GM12878 (cell line): ENCODE data around the gene TGM2. TPM values are rescaled to one million over a fixed set of nuclear protein-coding genes. Genes with fewer than 3 reads are reported as not detected.
A peak's percentile ranks its signal among the peaks of the same experiment; 100 is the strongest.

Experiments
- ATF2 ChIP-seq: IDR thresholded peaks from 2 replicates; pipeline ENCODE4 v1.6.1; 2012; ENCODE audit warnings: low read length, inconsistent platforms
- FOXM1 ChIP-seq: IDR thresholded peaks from 2 replicates; pipeline ENCODE4 v1.6.1; 2012; ENCODE audit warnings: low read depth, mild to moderate bottlenecking, inconsistent platforms, low read length, moderate library complexity
- GABPA ChIP-seq: IDR thresholded peaks from 2 replicates; pipeline ENCODE4 v1.6.1; 2014; ENCODE audit warnings: antibody characterized with exemption, low read depth, mild to moderate bottlenecking, inconsistent platforms
- IKZF1 ChIP-seq: fragments of 450-650 bp; conservative IDR thresholded peaks from 2 replicates; pipeline ENCODE4 v1.6.1; 2017; ENCODE audit warnings: antibody characterized with exemption, mild to moderate bottlenecking
- IKZF2 ChIP-seq, 2 experiments: fragments of 450-650 bp; IDR thresholded peaks; 2 replicates each; pipeline ENCODE4 v1.6.1; 2017; ENCODE audit warnings: mild to moderate bottlenecking in 2 of 2, moderate library complexity in 2 of 2
- MLLT1 ChIP-seq: fragments of 450-650 bp; IDR thresholded peaks from 2 replicates; pipeline ENCODE4 v1.6.1; 2016; ENCODE audit warnings: mild to moderate bottlenecking
- MTA3 ChIP-seq: IDR thresholded peaks from 2 replicates; pipeline ENCODE4 v1.6.1; 2012; ENCODE audit warnings: low read length, inconsistent platforms, borderline replicate concordance
- MXI1 ChIP-seq: fragments of 150-350 bp; IDR thresholded peaks from 2 replicates; pipeline ENCODE4 v1.6.1; 2011; ENCODE audit warnings: low read depth, mild to moderate bottlenecking, inconsistent platforms, low read length, improper control_type of control experiment
- NBN ChIP-seq: fragments of 450-650 bp; IDR thresholded peaks from 2 replicates; pipeline ENCODE4 v1.6.1; 2016
- NFXL1 ChIP-seq: fragments of 450-650 bp; IDR thresholded peaks from 2 replicates; pipeline ENCODE4 v1.6.1; 2017; ENCODE audit warnings: antibody characterized with exemption, mild to moderate bottlenecking, borderline replicate concordance
- POLR2AphosphoS5 ChIP-seq: IDR thresholded peaks from 2 replicates; pipeline ENCODE4 v1.6.1; 2011; ENCODE audit warnings: mild to moderate bottlenecking, low read length, inconsistent platforms
- POU2F2 ChIP-seq: IDR thresholded peaks from 3 replicates; pipeline ENCODE4 v1.6.1; 2011; ENCODE audit warnings: low read depth, mild to moderate bottlenecking, low read length, borderline replicate concordance
- SKIL ChIP-seq: fragments of 450-650 bp; IDR thresholded peaks from 2 replicates; pipeline ENCODE4 v1.6.1; 2017; ENCODE audit warnings: mild to moderate bottlenecking, low read depth, inconsistent platforms; ENCODE audit not compliant: poor library complexity, severe bottlenecking
- TCF3 ChIP-seq: IDR thresholded peaks from 2 replicates; pipeline ENCODE4 v1.6.1; 2012; ENCODE audit warnings: low read depth, mild to moderate bottlenecking, low read length, borderline replicate concordance; ENCODE audit not compliant: insufficient read depth
- USF1 ChIP-seq: IDR thresholded peaks from 2 replicates; pipeline ENCODE4 v1.6.1; 2011; ENCODE audit warnings: borderline replicate concordance, low read depth, mild to moderate bottlenecking, moderate library complexity, mixed read lengths, low read length; ENCODE audit not compliant: insufficient read depth; ENCODE audit errors: extremely low read length
- USF2 ChIP-seq: IDR thresholded peaks from 2 replicates; pipeline ENCODE4 v1.6.1; 2011; ENCODE audit warnings: low read depth, low read length, improper control_type of control experiment, borderline replicate concordance
- ZBTB11 ChIP-seq: fragments of 450-650 bp; formaldehyde crosslinking; IDR thresholded peaks from 2 replicates; pipeline ENCODE4 v1.5.0; 2022; ENCODE audit warnings: mild to moderate bottlenecking, missing genetic modification characterization
- ZZZ3 ChIP-seq: IDR thresholded peaks from 2 replicates; pipeline ENCODE4 v1.6.1; 2011; ENCODE audit warnings: low read depth; ENCODE audit not compliant: control insufficient read depth, insufficient read length
- polyA plus RNA-seq, 11 experiments: library from polyadenylated mRNA; depleted of rRNA in 4 of 11; unstranded in 6 of 11; stranded (reverse) in 5 of 11; fragments of >200 nt; fragmentation: Nextera tagmentation in 4 of 11; fragmentation: Illumina TruSeq in 1 of 11; extraction: Ambion mirVana in 4 of 11; extraction: Trizol in 1 of 11; gene quantifications; 1 replicate in 1 of 11; 2 replicates in 10 of 11; pipeline versions ENCODE4 v1.2.1 to v1.2.3, GENCODE V29; 2011 to 2016; ENCODE audit warnings: inconsistent platforms in 2 of 11, missing spikeins in 2 of 11, low read depth in 1 of 11
- total RNA-seq, 4 experiments: library from RNA; depleted of rRNA in 3 of 4; stranded (reverse); fragments of >200 nt in 3 of 4; fragmentation: Illumina TruSeq in 1 of 4; extraction: Trizol in 1 of 4; gene quantifications; 2 replicates each; pipeline versions ENCODE4 v1.2.1 to v1.2.3, GENCODE V29; 2013 to 2021

Gene TGM2
- total and polyA plus RNA-seq, 10 of the 15 experiments (the other 5 are each of a cell fraction or from before 2014, with no cell fraction given), result 0.11 to 1.9 (median 0.51) TPM

- TF ChIP-seq SKIL (no peak), TCF3 (no peak), NBN (peak; percentile 80), ZZZ3 (no peak), ATF2 (peak; percentile 18; the same call in 1 of the 2 replicates), MXI1 (0 out of 2 replicates have a peak, but pooled peaks have one; percentile 32), ZBTB11 (CRISPR knock-in tag) (no peak), POLR2AphosphoS5 (0 out of 2 replicates have a peak, but pooled peaks have one; percentile 33), USF1 (no peak), IKZF2 (IDR thresholded peaks at IDR 0.05) (0 out of 4 replicates have a peak, but pooled peaks of 1 of the 2 experiments have one; percentile 17), POU2F2 (peak; percentile 40; the same call in 1 of the 3 replicates), GABPA (no peak), NFXL1 (no peak), USF2 (no peak), FOXM1 (no peak), IKZF1 (peak; percentile 20; the same call in 1 of the 2 replicates), MLLT1 (peak; percentile 67; the same call in 1 of the 2 replicates), MTA3 (no peak)
These were observed 73.4 kb downstream of the TGM2 start (continued) for GRCh38 chr20:38091441-38092216.
